Psoas muscle (tissue), 8 donors: ENCODE results near the gene SIPA1L3. TPM values are rescaled to one million over a fixed set of nuclear protein-coding genes. Genes with fewer than 3 reads are reported as not detected.

Experiments
- ATAC-seq, 4 donors: fragments of 200-7000 bp; cut with Tn5 transposase; one replicate each; pipeline ENCODE4 v1.9.1; 2020; ENCODE audit warnings: moderate library complexity in 3 of 4, mild to moderate bottlenecking in 2 of 4
- DNase-seq, 2 donors: peaks; one replicate each; pipeline ENCODE4 v3.0.0-alpha.2; 2020
- H3K27ac ChIP-seq: fragments of 200-600 bp; one replicate; pipeline ENCODE4 v1.8.0; 2022
- H3K27me3 ChIP-seq, 3 donors: fragments of 200-600 bp in 1 of 3; one replicate each; pipeline versions ENCODE4 v1.6.1 to v1.8.0; 2013 to 2022; ENCODE audit warnings: low read length in 2 of 3, mild to moderate bottlenecking in 2 of 3, moderate library complexity in 1 of 3; ENCODE audit not compliant: insufficient read depth in 3 of 3
- H3K36me3 ChIP-seq, 2 donors: fragments of 200-600 bp in 1 of 2; one replicate each; pipeline versions ENCODE4 v1.6.1 to v1.8.0; 2013 to 2022; ENCODE audit warnings: low read depth in 1 of 2, mild to moderate bottlenecking in 1 of 2, moderate library complexity in 1 of 2; ENCODE audit not compliant: insufficient read depth in 1 of 2
- H3K4me1 ChIP-seq: fragments of 200-600 bp; one replicate; pipeline ENCODE4 v1.8.0; 2022
- H3K4me3 ChIP-seq: fragments of 200-600 bp; one replicate; pipeline ENCODE4 v1.8.0; 2022; ENCODE audit warnings: mild to moderate bottlenecking
- H3K9me3 ChIP-seq: fragments of 200-600 bp; one replicate; pipeline ENCODE4 v1.8.0; 2022
- CTCF ChIP-seq: fragments of 200-600 bp; IDR thresholded peaks from one replicate; pipeline ENCODE4 v1.8.0; 2022; ENCODE audit warnings: antibody characterized with exemption
- WGBS, 3 donors: extraction: QIAGEN DNeasy Blood & Tissue Kit; methylation state at CpG; one replicate each; pipeline versions ENCODE4 v1.1.6 to v1.1.7; 2013; 5-methylcytosine and 5-hydroxymethylcytosine counted together
- intact Hi-C, 2 donors: fragments of 100-400 bp; cut with DNase I; formaldehyde crosslinking; loops; one replicate each; pipeline versions ENCODE4 v1.11.0 to v1.14.2; 2022
- polyA plus RNA-seq, 3 donors: library from polyadenylated mRNA; stranded (reverse); fragments of 200-250 nt; gene quantifications; one replicate each; pipeline ENCODE4 v1.2.3, GENCODE V29; 2013
- total RNA-seq, 4 donors: library from RNA; stranded (reverse); fragmentation: NEBNext Ultra II Directional in 2 of 4; extraction: Animal tissue kit (Norgen Biotek cat#: 25700) in 2 of 4; gene quantifications; one replicate each; pipeline versions ENCODE4 v1.2.1 to v1.2.4, GENCODE V29; 2021 to 2023
- donor health status: healthy with polysubstance abuse.
- donor health status: DM: no; HTN: no; CAD: no; lungs with moderate emphysema.
- donor health status: Bipolar disorder and iron deficiency.
- donor health status: healthy.
- donor health status: DM: yes; HTN: yes; CAD: no.
- donor health status: DM: no; HTN: no; CAD: no.
- donor health status: DM: no; HTN: no; CAD: no.
- donor health status: DM: yes; HTN: yes; CAD: no.

Gene SIPA1L3
- total and polyA plus RNA-seq, 7 donors = 2.9 to 28.2 (median 8.3) TPM

- ATAC-seq = no peak
- H3K27ac ChIP-seq = peak overlapping the region; percentile 41
- TF ChIP-seq CTCF = no peak
- no peaks in the 10 kb centered on the region for H3K36me3 ChIP-seq
- peaks cover 12% of the 10 kb centered on the region for H3K4me1 ChIP-seq
- intact Hi-C loops = no loop called here
- H3K4me3 ChIP-seq = no peak overlapping the region
- H3K27me3 ChIP-seq = no peaks in the 10 kb centered on the region
- no peak for DNase-seq
- H3K9me3 ChIP-seq = no peaks in the 10 kb centered on the region
- WGBS, 3 donors = 93 to 95% (median 95%) methylated on average over 3 of the region's 3 CpGs
Measured at GRCh38 chr19:37998801-37999308, 91.8 kb downstream of the SIPA1L3 start.

GRCh38 chr19:37999309-38000213 lies 92.6 kb downstream of the SIPA1L3 start:
- intact Hi-C loops = loop anchor here in 1 of 2 donors (5.0 kb wide), 1 partner anchor 92 kb away; the partner anchor contains the start of genes SIPA1L3 and WDR87
- Histone ChIP-seq H3K27me3 (no peaks in the 10 kb centered on the region), H3K9me3 (no peaks in the 10 kb centered on the region), H3K36me3 (no peaks in the 10 kb centered on the region), H3K4me1 (peaks cover 16% of the 10 kb centered on the region), H3K27ac (peak overlapping the region; percentile 41), H3K4me3 (no peak overlapping the region)
- 57 to 68% (median 64%) methylated on average over 20 of the region's 20 CpGs for WGBS, 3 donors
- peak in 3 of 4 donors; percentile 54 to 81 (median 66) for ATAC-seq
- DNase-seq = peak; percentile 79 to 85
- no peak for TF ChIP-seq CTCF

- intact Hi-C loops = loop anchor here in 1 of 2 donors (5.0 kb wide), 1 partner anchor 94 kb away; the partner anchor contains the start of genes SIPA1L3 and WDR87
- H3K4me1 ChIP-seq = peaks cover 16% of the 10 kb centered on the region
- H3K27me3 ChIP-seq = no peaks in the 10 kb centered on the region
- no peak for ATAC-seq
- no peaks in the 10 kb centered on the region for H3K36me3 ChIP-seq
- no peak for DNase-seq
- H3K9me3 ChIP-seq = no peaks in the 10 kb centered on the region
- H3K27ac ChIP-seq = no peak overlapping the region
- no peak for TF ChIP-seq CTCF
- 84 to 91% (median 89%) methylated on average over 5 of the region's 5 CpGs for WGBS, 3 donors
- H3K4me3 ChIP-seq = no peak overlapping the region
Measured at GRCh38 chr19:38001158-38001781, 94.3 kb downstream of the SIPA1L3 start.

GRCh38 chr19:38003438-38004185 lies 96.6 kb downstream of the SIPA1L3 start:
- H3K4me3 ChIP-seq = peak overlapping the region; percentile 55
- intact Hi-C loops = loop anchor here in 1 of 2 donors (5.0 kb wide), 1 partner anchor 96 kb away; the partner anchor contains the start of genes SIPA1L3 and WDR87
- peaks cover 16% of the 10 kb centered on the region for H3K4me1 ChIP-seq
- ATAC-seq (peak; percentile 38 to 53 (median 41)), DNase-seq (peak; percentile 73 to 80)
- WGBS, 3 donors = 4 to 7% (median 4%) methylated on average over 17 to 18 of the region's 18 CpGs
- peak overlapping the region; percentile 75 for H3K27ac ChIP-seq
- no peaks in the 10 kb centered on the region for H3K9me3 ChIP-seq
- no peaks in the 10 kb centered on the region for H3K36me3 ChIP-seq
- TF ChIP-seq CTCF = no peak
- H3K27me3 ChIP-seq = no peaks in the 10 kb centered on the region
